HL-60 (cell line): ENCODE results near the gene EGFR.

ENCODE experiments used
- CTCF ChIP-seq: IDR thresholded peaks from one replicate; pipeline ENCODE4 v1.5.1; 2011; ENCODE audit warnings: low read length, control low read depth, inconsistent platforms; ENCODE audit not compliant: insufficient read depth
- POLR2AphosphoS5 ChIP-seq: IDR thresholded peaks from 2 replicates; pipeline ENCODE4 v1.6.1; 2012; ENCODE audit warnings: low read depth

- TF ChIP-seq CTCF = no peak
- TF ChIP-seq POLR2AphosphoS5 = no peak
Measured at GRCh38 chr7:55034776-55035175, 16.0 kb downstream of the EGFR start.
